ENCODE data around the gene PLXNA2.

PLXNA2 gene

GRCh38 chr1:208052926-208053407, 191.2 kb downstream of the PLXNA2 start:
- in situ Hi-C loops (cut with MboI; ENCODE audit: low sequenced_read_pairs): no loop called here

GRCh38 chr1:208052135-208052534, 192.0 kb downstream of the PLXNA2 start:
- in situ Hi-C loops (cut with MboI; ENCODE audit: low sequenced_read_pairs): no loop called here

GRCh38 chr1:208051651-208052050, 192.5 kb downstream of the PLXNA2 start:
- in situ Hi-C loops (cut with MboI; ENCODE audit: low sequenced_read_pairs): no loop called here

GRCh38 chr1:208048904-208049303, 195.3 kb downstream of the PLXNA2 start:
- in situ Hi-C loops (cut with MboI; ENCODE audit: low sequenced_read_pairs): no loop called here

- in situ Hi-C loops (cut with MboI; ENCODE audit: low sequenced_read_pairs): no loop called here
Measured at GRCh38 chr1:208047975-208048374, 196.2 kb downstream of the PLXNA2 start.

GRCh38 chr1:208047476-208047934, 196.7 kb downstream of the PLXNA2 start:
- in situ Hi-C loops (cut with MboI; ENCODE audit: low sequenced_read_pairs): no loop called here

- in situ Hi-C loops (cut with MboI; ENCODE audit: low sequenced_read_pairs): no loop called here
Measured at GRCh38 chr1:208045463-208046260, 198.5 kb downstream of the PLXNA2 start.

GRCh38 chr1:208044589-208045462, 199.4 kb downstream of the PLXNA2 start:
- in situ Hi-C loops (cut with MboI; ENCODE audit: low sequenced_read_pairs): no loop called here

- in situ Hi-C loops (cut with MboI; ENCODE audit: low sequenced_read_pairs): no loop called here
Measured at GRCh38 chr1:208043691-208044181, 200.4 kb downstream of the PLXNA2 start.

- in situ Hi-C loops (cut with MboI; ENCODE audit: low sequenced_read_pairs): no loop called here
Measured at GRCh38 chr1:208042868-208043267, 201.3 kb downstream of the PLXNA2 start.

GRCh38 chr1:208042041-208042615, 202.1 kb downstream of the PLXNA2 start:
- in situ Hi-C loops (cut with MboI; ENCODE audit: low sequenced_read_pairs): no loop called here

GRCh38 chr1:208041505-208041904, 202.7 kb downstream of the PLXNA2 start:
- in situ Hi-C loops (cut with MboI; ENCODE audit: low sequenced_read_pairs): no loop called here

GRCh38 chr1:208040821-208041297, 203.3 kb downstream of the PLXNA2 start:
- in situ Hi-C loops (cut with MboI; ENCODE audit: low sequenced_read_pairs): no loop called here

GRCh38 chr1:208039536-208040332, 204.4 kb downstream of the PLXNA2 start:
- in situ Hi-C loops (cut with MboI; ENCODE audit: low sequenced_read_pairs): no loop called here

- in situ Hi-C loops (cut with MboI; ENCODE audit: low sequenced_read_pairs): no loop called here
Measured at GRCh38 chr1:208038303-208038702, 205.9 kb downstream of the PLXNA2 start.

- in situ Hi-C loops (cut with MboI; ENCODE audit: low sequenced_read_pairs): no loop called here
Measured at GRCh38 chr1:208036918-208037766, 207.0 kb downstream of the PLXNA2 start.

- in situ Hi-C loops (cut with MboI; ENCODE audit: low sequenced_read_pairs): no loop called here
Measured at GRCh38 chr1:208036106-208036808, 207.9 kb downstream of the PLXNA2 start.

- in situ Hi-C loops (cut with MboI; ENCODE audit: low sequenced_read_pairs): no loop called here
Measured at GRCh38 chr1:208034135-208034534, 210.0 kb downstream of the PLXNA2 start.

GRCh38 chr1:208033236-208033635, 210.9 kb downstream of the PLXNA2 start:
- in situ Hi-C loops (cut with MboI; ENCODE audit: low sequenced_read_pairs): no loop called here
